Vagina (tissue), 2 donors: Measurements from ENCODE around the gene NPSR1. TPM values are rescaled to one million over a fixed set of nuclear protein-coding genes. Genes with fewer than 3 reads are reported as not detected.

ENCODE experiments used
- DNase-seq, 2 donors: peaks; one replicate each; pipeline ENCODE4 v3.0.0-alpha.2; 2017; ENCODE audit errors: extremely low spot score in 2 of 2
- H3K27ac ChIP-seq: fragments of 200-600 bp; sonication (generic); one replicate; pipeline ENCODE4 v1.5.1; 2019
- H3K27me3 ChIP-seq: fragments of 200-600 bp; sonication (generic); one replicate; pipeline ENCODE4 v1.5.1; 2019
- H3K36me3 ChIP-seq, 2 donors: fragments of 200-600 bp; sonication (generic); one replicate each; pipeline ENCODE4 v1.5.1; 2017 to 2019
- H3K4me1 ChIP-seq: fragments of 200-600 bp; sonication (generic); one replicate; pipeline ENCODE4 v1.5.1; 2019
- H3K4me3 ChIP-seq, 2 donors: fragments of 200-600 bp; sonication (generic); 1 replicate in 1 of 2; 2 replicates in 1 of 2; pipeline ENCODE4 v1.5.1; 2016 to 2019
- H3K9me3 ChIP-seq: fragments of 200-600 bp; sonication (generic); one replicate; pipeline ENCODE4 v1.5.1; 2019
- CTCF ChIP-seq, 3 experiments: fragments of 450-650 bp in 2 of 3; fragments of 200-600 bp in 1 of 3; sonication (generic) in 1 of 3; IDR thresholded peaks; one replicate each; pipeline ENCODE4 v1.5.1; 2017 to 2019; ENCODE audit warnings: antibody characterized with exemption in 3 of 3, mild to moderate bottlenecking in 2 of 3, moderate library complexity in 2 of 3
- POLR2A ChIP-seq, 2 donors: fragments of 450-650 bp; IDR thresholded peaks; one replicate each; pipeline ENCODE4 v1.6.1; 2017; ENCODE audit warnings: antibody characterized with exemption in 2 of 2, mild to moderate bottlenecking in 2 of 2, moderate library complexity in 2 of 2
- POLR2AphosphoS5 ChIP-seq, 2 donors: sonication (generic); formaldehyde crosslinking; IDR thresholded peaks; one replicate each; pipeline ENCODE4 v1.9.0; 2017; ENCODE audit warnings: antibody characterized with exemption in 2 of 2, mild to moderate bottlenecking in 2 of 2, low read depth in 1 of 2; ENCODE audit not compliant: insufficient read depth in 1 of 2
- intact Hi-C: fragments of 100-400 bp; cut with DNase I; formaldehyde crosslinking; loops from one replicate; pipeline ENCODE4 v1.15.1; 2023
- total RNA-seq: library from RNA; depleted of rRNA; stranded (reverse); fragments of >200 nt; gene quantifications from one replicate; pipeline ENCODE4 v1.2.3, GENCODE V29; 2016

The NPSR1 gene
- total RNA-seq, 1 donor from 2014 or later = not detected

GRCh38 chr7:34739651-34740300 lies 81.8 kb downstream of the NPSR1 start:
- Histone ChIP-seq H3K4me1 (no peaks in the 10 kb centered on the region), H3K27me3 (no peaks in the 10 kb centered on the region), H3K36me3 (no peaks in the 10 kb centered on the region), H3K27ac (no peak overlapping the region), H3K4me3 (no peak overlapping the region), H3K9me3 (no peaks in the 10 kb centered on the region)
- no peak for DNase-seq
- intact Hi-C loops = no loop called here
- no peak for TF ChIP-seq CTCF (IDR thresholded peaks at IDR 0.05)
- no peak for TF ChIP-seq POLR2AphosphoS5 (IDR thresholded peaks at IDR 0.05; ENCODE audit: insufficient read depth in 1 of 2, low read depth in 1 of 2)

- Histone ChIP-seq H3K4me3 (no peak overlapping the region), H3K27ac (no peak overlapping the region), H3K4me1 (no peaks in the 10 kb centered on the region), H3K36me3 (no peaks in the 10 kb centered on the region), H3K27me3 (no peaks in the 10 kb centered on the region), H3K9me3 (no peaks in the 10 kb centered on the region)
- intact Hi-C loops = no loop called here
- no peak for TF ChIP-seq POLR2AphosphoS5 (IDR thresholded peaks at IDR 0.05; ENCODE audit: insufficient read depth in 1 of 2, low read depth in 1 of 2)
- TF ChIP-seq CTCF (IDR thresholded peaks at IDR 0.05) = no peak
- no peak for TF ChIP-seq POLR2A (IDR thresholded peaks at IDR 0.05)
- DNase-seq = no peak
Measured at GRCh38 chr7:34740840-34741239, 82.8 kb downstream of the NPSR1 start.

GRCh38 chr7:34747176-34747781 lies 89.3 kb downstream of the NPSR1 start:
- no peak for DNase-seq
- Histone ChIP-seq H3K9me3 (no peaks in the 10 kb centered on the region), H3K4me1 (no peaks in the 10 kb centered on the region), H3K36me3 (no peaks in the 10 kb centered on the region), H3K27me3 (no peaks in the 10 kb centered on the region), H3K4me3 (no peak overlapping the region), H3K27ac (no peak overlapping the region)
- TF ChIP-seq POLR2AphosphoS5 (IDR thresholded peaks at IDR 0.05; ENCODE audit: insufficient read depth in 1 of 2, low read depth in 1 of 2) (no peak), POLR2A (IDR thresholded peaks at IDR 0.05) (no peak), CTCF (IDR thresholded peaks at IDR 0.05) (no peak)
- intact Hi-C loops = no loop called here

GRCh38 chr7:34747867-34748727 lies 90.1 kb downstream of the NPSR1 start:
- no peak overlapping the region for H3K27ac ChIP-seq

More at GRCh38 chr7:34747867-34748727, 90.1 kb downstream of the NPSR1 start:
- H3K27me3 ChIP-seq = no peaks in the 10 kb centered on the region
- H3K4me1 ChIP-seq = no peaks in the 10 kb centered on the region
- intact Hi-C loops = no loop called here
- DNase-seq = no peak
- TF ChIP-seq POLR2A (IDR thresholded peaks at IDR 0.05) (no peak), CTCF (IDR thresholded peaks at IDR 0.05) (no peak), POLR2AphosphoS5 (IDR thresholded peaks at IDR 0.05; ENCODE audit: insufficient read depth in 1 of 2, low read depth in 1 of 2) (no peak)
- H3K9me3 ChIP-seq = no peaks in the 10 kb centered on the region
- H3K36me3 ChIP-seq = no peaks in the 10 kb centered on the region
- H3K4me3 ChIP-seq = no peak overlapping the region
